AML-193 (cell line): Measurements from ENCODE around the gene PTPRD.
"Not testable (repeated sequence)": the region's sequence is repeated elsewhere in the genome, so short reads cannot be mapped to it uniquely, and the experiment has no call there.

ENCODE experiments used
- DNase-seq, 2 experiments: peaks; one replicate each; lab custom pipeline; 2025; lab: John Stamatoyannopoulos, UW

PTPRD gene

DNA sequence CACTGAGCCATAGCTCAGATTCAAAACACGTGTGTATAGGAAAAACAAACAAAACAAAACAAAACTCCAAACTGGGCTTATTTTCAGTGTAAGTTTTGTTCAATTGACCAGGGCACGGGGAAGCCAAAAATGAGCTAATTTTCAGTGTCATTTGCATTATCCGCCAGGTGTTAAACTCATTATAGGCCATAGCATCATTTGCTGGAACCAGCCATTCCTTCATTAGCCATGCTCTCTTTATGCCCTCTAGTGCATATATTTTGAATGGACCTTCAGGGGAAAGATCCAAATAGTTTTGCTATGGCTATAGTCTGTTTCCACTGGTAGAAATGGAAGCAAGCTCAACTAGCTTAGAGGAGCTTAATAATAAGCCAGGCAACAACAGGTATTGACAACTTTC, 1608.0 kb downstream of the PTPRD start:
- DNase-seq, result no peak

DNA sequence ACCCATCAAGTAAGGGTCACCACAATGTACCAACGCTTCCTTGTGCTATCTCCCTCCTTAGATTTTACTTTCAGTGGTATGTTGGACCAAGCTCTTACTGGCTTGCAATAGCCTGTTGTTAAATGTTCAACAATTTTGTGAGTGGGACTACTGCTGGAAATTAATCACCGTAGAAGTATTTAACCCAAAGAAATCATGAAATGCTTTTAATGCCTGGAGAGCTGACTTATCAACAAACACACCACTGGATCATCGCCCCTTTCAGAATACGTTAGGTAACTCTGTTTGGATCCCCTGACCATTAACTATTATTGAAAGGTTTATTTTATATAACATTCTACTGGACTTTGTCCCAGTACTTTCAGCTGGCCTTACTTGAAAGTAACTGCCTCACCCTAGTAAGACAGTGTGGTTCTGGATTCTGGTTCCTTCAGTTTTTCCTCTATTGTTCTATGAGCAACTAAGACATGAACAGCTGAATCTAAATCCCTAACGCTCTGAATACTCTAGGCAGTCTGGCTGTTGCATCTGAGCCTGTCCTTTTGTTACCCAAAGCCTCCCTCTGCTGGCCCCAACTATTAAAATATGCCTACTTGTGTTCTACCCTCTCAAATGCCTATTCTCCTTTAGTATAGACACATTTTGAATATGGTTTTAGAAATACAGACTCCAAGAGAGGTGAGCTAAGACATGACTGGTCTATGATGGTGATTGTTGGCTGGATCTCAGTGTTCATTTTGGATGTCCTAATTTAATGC, 1609.8 kb downstream of the PTPRD start:
- no peak for DNase-seq

DNA sequence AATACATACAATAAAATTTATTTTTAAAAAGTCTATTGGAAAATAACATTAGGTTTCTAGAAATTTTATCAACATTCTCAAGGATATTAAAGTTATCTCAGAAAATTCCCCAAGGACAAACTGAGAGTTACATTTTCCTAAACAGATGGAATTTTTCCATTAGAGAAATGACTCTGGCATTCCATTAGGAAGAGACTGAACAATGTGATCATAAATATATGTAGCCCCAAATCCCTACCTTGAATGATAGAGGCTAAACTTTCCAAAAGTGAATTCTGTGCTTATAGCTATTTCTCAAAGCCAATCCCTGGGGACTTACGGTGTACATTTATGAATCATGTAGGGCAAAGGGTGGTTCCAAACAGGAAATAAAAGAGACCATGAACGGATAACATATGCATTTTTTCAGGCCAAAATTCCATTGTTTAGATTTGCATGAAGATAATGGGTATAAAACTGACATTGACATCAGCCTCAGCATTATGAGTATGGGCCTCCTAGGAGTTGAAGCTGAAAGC, 1632.2 kb downstream of the PTPRD start:
- DNase-seq, result no peak

DNA sequence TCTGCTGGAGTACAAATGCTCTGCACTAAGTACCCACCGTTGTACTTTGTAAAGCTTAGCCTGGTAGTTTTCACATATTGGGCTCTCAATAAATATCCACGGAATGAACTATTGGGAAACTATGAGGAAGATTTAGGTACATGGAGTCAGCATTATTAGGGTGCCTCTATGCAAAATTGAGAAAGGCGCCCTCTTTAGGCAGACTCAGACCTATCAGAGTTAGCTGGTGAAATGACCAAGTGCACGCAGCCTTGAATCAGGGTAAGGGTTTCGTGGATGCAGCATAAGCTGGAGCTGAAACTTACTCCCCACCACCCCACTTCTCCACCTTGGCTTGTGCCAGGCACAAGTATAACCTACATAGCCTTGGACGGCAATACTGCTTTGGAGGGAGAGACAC, 1634.5 kb downstream of the PTPRD start:
- DNase-seq, result no peak

DNA sequence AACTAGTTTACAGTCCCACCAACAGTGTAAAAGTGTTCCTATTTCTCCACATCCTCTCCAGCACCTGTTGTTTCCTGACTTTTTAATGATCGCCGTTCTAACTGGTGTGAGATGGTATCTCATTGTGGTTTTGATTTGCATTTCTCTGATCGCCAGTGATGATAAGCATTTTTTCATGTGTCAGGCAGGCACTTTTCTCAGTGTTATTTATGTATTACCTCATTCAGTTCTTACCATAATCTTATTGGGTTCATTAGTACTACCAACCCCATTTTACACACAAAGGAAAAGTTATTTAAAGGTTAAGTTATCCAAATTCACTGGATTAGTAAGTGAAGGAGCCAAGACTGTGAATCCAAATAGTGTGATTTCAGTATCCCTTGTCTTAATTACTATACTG, 1644.5 kb downstream of the PTPRD start:
- not testable (repeated sequence) for DNase-seq

DNA sequence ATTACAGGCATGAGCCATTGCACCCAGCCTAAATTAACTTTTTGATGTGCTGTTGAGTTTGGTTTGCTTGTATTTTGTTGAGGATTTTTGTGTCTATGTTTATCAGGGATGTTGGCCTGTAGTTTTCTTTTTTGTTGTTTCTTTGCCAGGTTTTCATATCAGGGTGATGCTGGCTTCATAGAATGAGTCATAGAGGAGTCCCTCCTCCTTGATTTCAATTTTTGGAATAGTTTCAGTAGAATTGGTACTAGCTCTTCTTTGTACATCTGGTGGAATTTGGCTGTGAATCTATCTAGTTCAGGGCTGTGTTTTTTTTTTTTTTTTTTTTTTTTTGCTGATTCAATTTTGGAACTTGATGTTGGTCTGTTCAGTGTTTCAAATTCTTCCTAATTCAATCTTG, 1648.9 kb downstream of the PTPRD start:
- no peak for DNase-seq

DNA sequence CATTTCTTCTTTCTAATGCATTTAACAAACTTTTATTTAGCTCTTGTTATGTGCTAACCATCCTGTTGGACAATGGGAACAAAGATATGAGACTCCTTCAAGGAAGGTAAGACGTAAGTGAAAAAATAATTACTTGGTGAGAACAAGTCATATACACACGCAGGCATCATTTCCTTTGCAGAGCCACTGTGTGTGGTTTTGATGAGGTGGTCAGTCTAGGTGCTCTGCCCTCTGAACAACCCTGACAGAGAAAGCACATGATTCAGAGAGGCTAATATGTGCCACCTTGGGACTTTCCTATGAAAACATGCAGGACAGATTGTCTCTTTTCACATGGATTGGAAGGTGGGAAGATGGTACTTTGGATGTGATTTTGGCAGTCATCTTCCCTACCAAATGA, 1650.7 kb downstream of the PTPRD start:
- DNase-seq, result no peak

DNA sequence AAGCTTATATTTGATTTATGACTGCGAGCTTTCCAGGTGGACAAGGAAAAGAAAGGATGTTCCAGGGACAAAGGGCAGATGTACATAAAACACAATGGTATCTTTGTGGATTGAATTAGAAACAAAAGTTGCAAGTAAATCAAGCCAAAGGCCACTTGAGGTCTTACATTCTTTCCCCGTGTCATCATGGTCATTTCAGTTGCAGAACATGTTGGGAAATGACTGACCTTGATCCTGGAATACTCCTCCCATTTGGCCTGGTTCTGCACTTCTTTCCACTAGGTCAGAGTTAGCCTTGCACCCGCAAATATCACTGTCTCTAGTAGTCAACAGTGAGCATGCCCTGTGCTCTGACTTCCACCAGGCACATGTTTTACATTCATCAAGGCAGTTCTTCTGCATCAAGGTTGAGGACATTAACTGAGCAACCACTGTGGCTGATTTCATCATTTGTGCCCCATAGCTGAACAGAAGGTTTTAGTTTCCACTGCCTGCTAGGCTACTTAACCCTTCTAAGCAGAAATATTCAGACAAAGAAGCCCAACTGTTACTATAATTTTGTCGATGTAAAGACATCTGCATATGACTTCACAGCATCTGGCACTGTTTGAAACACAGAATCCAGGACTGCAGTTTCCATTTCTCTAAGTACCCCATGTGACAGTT, 1651.5 kb downstream of the PTPRD start:
- no peak for DNase-seq

DNA sequence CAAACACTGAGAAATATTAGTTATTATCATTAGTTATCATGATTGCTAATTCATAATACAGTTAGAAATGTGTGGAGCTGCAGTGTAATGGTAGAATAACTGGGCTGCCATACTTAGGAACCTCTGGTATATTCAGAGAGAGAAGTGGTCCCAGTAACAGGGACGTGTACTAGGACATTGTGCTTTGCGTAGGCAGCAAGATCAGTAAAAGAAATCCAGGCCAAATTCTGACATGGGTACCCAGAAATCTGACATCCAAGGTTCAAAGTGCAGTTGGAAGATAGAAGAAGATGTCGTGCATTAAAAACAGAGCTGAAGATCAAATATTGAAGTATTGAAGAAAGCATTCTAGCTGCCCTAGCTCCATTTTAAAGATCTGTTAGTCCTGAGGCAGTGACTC, 1652.5 kb downstream of the PTPRD start:
- no peak for DNase-seq

DNA sequence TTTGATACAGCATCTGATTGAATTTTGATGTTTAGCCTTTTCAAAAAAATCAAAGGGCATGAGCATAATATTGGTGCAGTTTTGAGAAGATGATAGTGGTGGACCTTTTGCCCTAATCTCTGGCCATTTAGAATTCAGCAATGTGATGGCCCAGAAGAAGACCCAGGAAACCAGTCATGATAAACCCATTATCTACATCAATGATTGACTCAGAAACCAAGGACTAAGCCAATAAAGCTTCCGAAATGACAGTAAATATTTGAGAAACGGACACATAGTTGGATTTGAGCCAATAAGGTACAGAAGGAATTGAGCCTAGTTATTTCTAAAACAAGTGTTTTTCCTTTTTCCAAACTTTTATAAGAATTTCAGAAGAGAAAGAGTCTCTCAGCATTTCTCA, 1654.4 kb downstream of the PTPRD start:
- no peak for DNase-seq

DNA sequence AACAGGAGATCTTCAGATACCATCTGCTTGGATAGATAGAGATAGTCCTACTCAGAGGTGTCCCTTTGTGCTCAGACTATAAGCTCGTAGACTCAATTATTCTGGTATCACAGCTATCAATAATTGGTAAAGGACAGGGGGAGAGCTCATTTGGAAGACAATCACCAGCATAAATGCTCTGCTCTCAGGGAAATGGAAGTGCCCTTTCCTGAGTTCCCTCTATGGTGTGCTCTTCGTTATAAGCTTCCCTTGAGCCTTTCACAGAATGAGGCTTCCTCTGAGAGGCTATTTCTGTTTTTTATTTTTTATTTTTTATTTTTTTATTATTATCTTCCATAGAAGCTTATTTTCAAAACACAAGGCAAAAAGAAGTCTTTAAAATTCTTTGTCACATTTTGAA, 1657.5 kb downstream of the PTPRD start:
- DNase-seq, result no peak

DNA sequence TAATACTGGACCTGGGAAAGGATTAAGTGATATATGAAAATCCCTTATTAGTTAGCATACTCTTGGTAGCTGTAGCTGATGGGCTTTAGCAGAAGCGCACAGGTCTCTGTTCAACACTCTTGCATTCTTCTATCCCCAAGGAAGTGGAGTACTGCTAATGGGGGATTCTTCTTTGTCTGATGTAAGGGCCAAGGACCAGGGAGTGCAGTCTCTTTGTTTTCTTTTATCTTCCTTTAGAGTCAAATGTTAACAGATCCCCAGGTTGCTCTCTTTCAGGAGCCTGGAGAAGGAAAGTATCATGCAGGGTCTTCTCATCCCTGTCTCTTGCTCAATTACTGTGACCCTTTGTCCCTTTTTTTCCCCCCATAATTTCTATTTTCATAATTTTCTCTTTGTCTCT, 1666.3 kb downstream of the PTPRD start:
- DNase-seq, result no peak

DNA sequence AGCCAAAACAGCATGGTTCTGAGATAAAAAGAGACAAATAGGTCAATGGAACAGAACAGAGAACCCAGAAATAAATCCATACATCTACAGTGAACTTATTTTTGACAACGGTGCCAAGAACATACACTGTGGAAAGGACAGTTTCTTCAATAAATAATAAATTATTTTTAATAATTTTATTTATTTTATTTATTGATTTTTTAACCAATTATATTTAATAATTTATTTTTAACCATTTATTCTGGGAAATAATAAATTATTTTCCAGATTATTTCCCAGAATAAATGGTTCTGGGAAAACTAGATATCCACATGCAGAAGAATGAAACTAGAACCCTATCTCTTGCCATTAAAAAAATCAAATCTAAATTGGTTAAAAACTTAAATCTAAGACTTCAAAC, 1669.4 kb downstream of the PTPRD start:
- no peak for DNase-seq

DNA sequence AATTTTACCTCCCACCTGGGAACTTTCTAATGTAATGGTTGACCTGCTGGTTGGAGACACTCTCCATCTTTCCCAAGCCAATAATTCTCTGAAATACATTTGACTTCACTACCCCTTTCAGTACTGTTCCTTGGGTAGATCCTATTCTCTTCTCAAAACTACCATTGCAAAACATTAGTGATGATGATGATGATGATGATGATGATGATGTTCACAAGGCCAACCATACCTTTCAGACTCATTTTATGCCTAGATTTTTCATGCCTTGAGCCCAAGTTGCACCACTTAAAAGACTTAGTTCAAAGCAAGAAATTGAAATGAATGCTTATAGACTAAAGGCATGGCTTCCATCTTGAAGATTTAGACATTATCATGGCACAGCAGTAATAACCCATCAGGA, 1672.2 kb downstream of the PTPRD start:
- no peak for DNase-seq

DNA sequence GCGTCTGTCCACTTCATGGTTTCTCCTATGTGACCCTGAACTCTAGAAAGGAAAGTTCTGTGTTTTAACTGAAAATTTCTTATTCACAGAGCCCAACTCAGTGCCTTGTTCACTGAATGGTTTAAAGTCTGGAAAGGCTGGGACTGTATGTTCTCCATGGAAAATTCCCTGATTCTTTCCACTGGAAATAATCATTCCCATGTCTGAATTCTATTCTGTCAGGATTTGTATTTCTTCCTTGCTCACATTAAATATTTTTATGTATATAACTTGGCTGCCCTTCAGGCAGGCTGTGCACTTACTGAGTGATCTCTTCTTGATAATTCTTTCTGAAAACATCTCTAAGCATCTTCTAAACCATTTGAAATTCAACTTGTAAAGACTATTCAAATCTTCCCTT, 1686.3 kb downstream of the PTPRD start:
- no peak for DNase-seq

DNA sequence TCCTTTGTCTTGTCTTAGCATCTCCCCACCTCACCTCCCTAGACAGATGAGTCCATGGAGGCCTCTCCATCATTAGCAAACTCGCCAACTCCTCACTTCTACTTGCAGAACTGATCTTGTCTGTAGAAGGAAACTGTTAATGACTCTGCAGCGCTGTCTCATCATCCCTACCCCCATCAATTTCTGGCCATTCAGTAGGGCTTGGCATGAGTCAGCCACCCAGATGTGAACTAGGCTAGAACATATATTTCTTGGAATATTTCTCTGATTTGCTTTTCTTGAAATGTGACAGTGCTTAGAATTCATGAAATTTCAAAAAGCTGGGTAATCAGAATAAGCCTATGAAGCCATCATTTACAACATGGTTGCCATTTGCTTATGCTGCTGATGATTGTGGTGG, 1688.2 kb downstream of the PTPRD start:
- DNase-seq, result no peak

DNA sequence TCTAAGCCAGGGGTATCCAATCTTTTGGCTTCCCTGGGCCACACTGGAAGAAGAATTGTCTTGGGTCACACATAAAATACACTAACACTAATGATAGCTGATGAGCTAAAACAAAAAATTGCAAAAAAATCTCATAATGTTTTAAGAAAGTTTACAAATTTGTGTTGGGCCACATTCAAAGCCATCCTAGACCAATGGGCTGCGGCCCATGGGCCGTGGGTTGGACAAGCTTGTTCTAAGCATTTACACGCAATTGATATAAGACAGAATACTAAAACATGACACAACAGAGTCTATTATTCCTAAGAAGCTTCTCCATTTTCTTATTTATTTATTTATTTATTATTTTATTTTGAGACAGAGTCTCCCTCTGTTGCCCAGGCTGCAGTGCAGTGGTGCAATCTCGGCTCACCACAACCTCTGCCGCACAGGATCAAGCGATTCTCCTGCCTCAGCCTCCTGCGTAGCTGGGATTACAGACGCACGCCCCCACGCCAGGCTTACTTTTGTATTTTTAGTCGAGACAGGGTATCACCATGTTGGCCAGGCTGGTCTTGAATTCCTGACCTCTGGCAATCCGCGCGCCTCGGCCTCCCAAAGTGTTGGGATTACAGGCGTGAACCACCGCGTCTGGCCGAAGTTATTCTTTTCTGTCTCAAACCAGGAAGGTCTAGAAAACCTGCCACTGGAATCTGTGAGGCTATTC, 1692.2 kb downstream of the PTPRD start:
- not testable (repeated sequence) for DNase-seq

DNA sequence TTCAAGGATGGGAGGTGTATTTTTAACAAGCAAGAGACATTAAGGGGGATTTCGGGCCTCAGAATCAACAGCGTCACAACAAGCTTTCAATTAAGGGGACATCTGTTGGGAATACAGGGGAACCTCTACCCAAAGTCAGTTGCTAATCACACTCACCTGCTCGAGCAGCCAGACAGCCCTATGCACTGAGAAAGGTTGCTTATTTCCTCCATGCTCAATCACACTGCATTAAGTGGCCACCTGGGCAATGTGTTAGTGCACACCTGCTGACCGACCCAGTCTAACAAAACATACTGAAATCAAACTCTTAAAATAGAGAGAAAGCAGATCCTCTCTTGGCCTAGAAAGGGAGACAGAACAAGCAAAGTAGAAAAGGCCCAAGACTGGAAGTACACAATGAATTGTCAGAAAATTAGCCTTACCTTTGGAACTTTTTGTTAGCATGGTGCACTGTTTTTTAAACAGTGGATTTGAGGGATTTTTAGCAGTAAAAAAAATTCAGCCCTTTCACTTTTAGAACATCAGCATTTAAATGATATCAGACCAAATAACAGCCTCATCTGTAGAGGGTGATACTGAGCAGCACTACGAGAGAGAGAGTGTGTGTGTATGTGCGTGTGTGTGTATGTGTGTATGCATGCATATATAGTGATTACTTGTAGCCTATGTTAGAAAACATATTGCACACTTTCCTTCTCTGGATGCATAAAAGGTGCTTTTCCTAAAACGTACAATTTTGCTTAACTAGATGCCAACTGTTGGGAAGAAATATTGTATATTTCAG, 1694.7 kb downstream of the PTPRD start:
- DNase-seq, result no peak

DNA sequence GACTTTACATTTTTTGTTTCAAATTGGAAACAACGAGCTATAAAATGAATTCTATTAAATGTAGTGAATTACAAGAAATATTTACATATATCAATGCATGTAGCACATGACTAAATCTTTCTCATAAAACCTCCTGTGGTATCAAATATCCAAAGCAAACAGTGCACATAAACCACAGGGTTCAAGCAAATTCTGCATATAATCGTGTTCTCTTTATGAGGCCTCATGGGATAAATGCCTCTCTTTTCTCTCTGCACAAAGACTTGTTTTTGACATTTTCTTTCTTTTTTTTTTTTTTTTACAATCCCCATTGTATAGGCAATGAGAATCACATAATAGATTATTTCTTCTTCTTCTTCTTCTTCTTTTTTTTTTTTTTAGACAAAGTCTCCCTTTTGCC, 1696.0 kb downstream of the PTPRD start:
- DNase-seq, result no peak

DNA sequence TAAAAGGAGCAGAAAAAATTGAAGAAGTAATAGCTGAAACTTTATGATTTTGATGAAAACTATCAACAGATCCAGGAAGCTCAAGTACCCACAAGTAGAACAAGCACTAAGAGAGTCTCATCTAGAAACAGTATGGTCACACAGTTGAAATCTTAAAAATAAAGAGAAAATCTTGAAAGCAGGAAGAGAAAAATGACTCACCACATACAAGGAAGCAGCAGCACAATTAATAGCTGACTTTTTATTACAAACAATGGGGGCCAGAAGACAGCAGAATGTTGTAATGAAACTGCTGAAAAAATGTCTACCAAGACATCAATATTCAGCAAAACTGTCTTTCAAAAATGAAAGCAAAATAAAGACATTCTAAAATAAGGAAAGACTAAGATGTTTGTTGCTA, 1704.9 kb downstream of the PTPRD start:
- no peak for DNase-seq

DNA sequence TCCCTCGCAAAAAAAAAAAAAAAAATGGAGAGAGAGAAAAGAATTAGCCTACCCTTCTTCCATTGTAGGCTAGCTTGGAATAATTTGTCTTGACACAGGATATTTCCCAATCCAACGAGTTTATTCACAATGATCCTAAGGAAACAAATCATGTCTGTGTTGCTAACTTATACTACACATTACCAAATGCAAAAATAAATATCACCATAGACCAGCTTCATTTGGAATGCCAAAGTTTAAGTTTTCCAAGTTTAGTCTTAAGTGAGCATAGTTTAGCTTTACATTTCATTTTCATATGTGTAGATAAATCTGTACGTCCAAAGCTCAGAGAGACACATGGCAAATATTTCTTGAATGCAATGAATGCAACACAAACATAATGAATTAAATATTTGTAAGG, 1707.1 kb downstream of the PTPRD start:
- no peak for DNase-seq
